Fibroblast of lung (primary cell): ENCODE data around the gene GMNN.

ENCODE experiments used
- CTCF ChIP-seq, 2 donors: IDR thresholded peaks in 1 of 2; conservative IDR thresholded peaks in 1 of 2; 1 replicate in 1 of 2; 2 replicates in 1 of 2; pipeline ENCODE4 v1.5.1; 2011 to 2012; ENCODE audit warnings: low read length in 2 of 2, control low read depth in 1 of 2, inconsistent platforms in 1 of 2, low read depth in 1 of 2, mild to moderate bottlenecking in 1 of 2
- EZH2 ChIP-seq: IDR thresholded peaks from 2 replicates; pipeline ENCODE4 v1.5.1; 2012; ENCODE audit warnings: low read length, control low read depth, mild to moderate bottlenecking; ENCODE audit errors: missing control alignments

GRCh38 chr6:24774696-24775519 lies at the start of gene GMNN:
- TF ChIP-seq CTCF (conservative IDR thresholded peaks at IDR 0.05 in 1 of 2, IDR thresholded peaks at IDR 0.05 in 1 of 2; ENCODE audit: low read depth in 1 of 2, low read length in 2 of 2) (no peak), EZH2 (no peak)
